Peyer's patch (tissue), 4 donors: ENCODE data around the gene AFTPH.

Experiments
- POLR2A ChIP-seq, 2 donors: fragments of 450-650 bp; IDR thresholded peaks; one replicate each; pipeline ENCODE4 v1.5.1; 2017; ENCODE audit warnings: antibody characterized with exemption in 2 of 2, mild to moderate bottlenecking in 2 of 2, moderate library complexity in 2 of 2
- TF ChIP-seq, protein P1 (sequence below), 6 experiments: fragments of 450-650 bp in 4 of 6; fragments of 200-600 bp in 2 of 6; sonication (generic) in 1 of 6; IDR thresholded peaks; one replicate each; pipeline ENCODE4 v1.5.1; 2017 to 2019; ENCODE audit warnings: antibody characterized with exemption in 6 of 6, mild to moderate bottlenecking in 3 of 6, moderate library complexity in 1 of 6

DNA sequence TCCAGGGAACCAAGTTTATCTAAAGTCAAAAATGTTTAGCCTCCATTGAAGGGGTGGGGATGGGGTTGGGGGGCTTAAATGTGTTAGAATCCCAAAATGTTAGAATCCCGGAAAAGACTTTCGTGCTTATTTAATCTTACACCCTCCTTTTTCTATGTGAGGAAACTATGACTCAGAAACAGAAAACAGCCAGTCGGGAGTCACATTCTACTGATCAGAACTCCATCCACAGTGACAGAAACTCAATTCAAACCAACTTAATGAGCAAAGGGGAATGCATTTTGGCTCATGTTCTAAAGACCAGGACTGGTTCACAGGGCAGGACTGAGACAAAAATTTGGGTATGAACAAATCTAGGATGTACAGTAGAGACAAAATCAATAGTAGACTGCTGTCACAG is 31.9 kb upstream of the AFTPH start:
- TF ChIP-seq, protein P1, sequence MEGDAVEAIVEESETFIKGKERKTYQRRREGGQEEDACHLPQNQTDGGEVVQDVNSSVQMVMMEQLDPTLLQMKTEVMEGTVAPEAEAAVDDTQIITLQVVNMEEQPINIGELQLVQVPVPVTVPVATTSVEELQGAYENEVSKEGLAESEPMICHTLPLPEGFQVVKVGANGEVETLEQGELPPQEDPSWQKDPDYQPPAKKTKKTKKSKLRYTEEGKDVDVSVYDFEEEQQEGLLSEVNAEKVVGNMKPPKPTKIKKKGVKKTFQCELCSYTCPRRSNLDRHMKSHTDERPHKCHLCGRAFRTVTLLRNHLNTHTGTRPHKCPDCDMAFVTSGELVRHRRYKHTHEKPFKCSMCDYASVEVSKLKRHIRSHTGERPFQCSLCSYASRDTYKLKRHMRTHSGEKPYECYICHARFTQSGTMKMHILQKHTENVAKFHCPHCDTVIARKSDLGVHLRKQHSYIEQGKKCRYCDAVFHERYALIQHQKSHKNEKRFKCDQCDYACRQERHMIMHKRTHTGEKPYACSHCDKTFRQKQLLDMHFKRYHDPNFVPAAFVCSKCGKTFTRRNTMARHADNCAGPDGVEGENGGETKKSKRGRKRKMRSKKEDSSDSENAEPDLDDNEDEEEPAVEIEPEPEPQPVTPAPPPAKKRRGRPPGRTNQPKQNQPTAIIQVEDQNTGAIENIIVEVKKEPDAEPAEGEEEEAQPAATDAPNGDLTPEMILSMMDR (IDR thresholded peaks at IDR 0.05): no peak
- no peak for TF ChIP-seq POLR2A (IDR thresholded peaks at IDR 0.05)
